SU-DHL-6 (cell line): ENCODE measurements around the gene NLRP3.
"Not testable (repeated sequence)": the region's sequence is repeated elsewhere in the genome, so short reads cannot be mapped to it uniquely, and the experiment has no call there.

Source experiments
- H2AFZ ChIP-seq: fragments of 200-600 bp; sonication (generic); 2 replicates; pipeline ENCODE4 v1.6.1; 2014; ENCODE audit warnings: low read depth, mild to moderate bottlenecking, moderate library complexity, mixed read lengths, antibody characterized with exemption, low read length; ENCODE audit not compliant: severe bottlenecking
- H3F3A ChIP-seq: fragments of 200-600 bp; shearing (Covaris generic); 2 replicates; pipeline ENCODE4 v1.6.0; 2016; ENCODE audit warnings: antibody characterized with exemption, mild to moderate bottlenecking; ENCODE audit not compliant: insufficient read depth
- H3K27ac ChIP-seq: fragments of 200-600 bp; sonication (generic); 2 replicates; pipeline ENCODE4 v1.5.1; 2016; ENCODE audit warnings: low read depth, mild to moderate bottlenecking, low read length, moderate library complexity, mixed read lengths
- H3K27me3 ChIP-seq: fragments of 200-600 bp; sonication (generic), shearing (Covaris generic); 2 replicates; pipeline ENCODE4 v1.6.0; 2014; ENCODE audit warnings: mild to moderate bottlenecking, low read length
- H3K36me3 ChIP-seq: fragments of 200-600 bp; sonication (generic); 2 replicates; pipeline ENCODE4 v1.6.1; 2014; ENCODE audit warnings: mild to moderate bottlenecking, low read length, mixed read lengths
- H3K4me2 ChIP-seq: fragments of 300-600, 200-600 bp; shearing (Covaris generic), sonication (generic); 2 replicates; pipeline ENCODE4 v1.6.0; 2014; ENCODE audit warnings: low read length, low read depth, mild to moderate bottlenecking; ENCODE audit not compliant: poor library complexity, severe bottlenecking
- H3K4me3 ChIP-seq: fragments of 200-600 bp; sonication (generic); 2 replicates; pipeline ENCODE4 v1.5.1; 2014; ENCODE audit warnings: antibody characterized with exemption, low read length, mild to moderate bottlenecking, mixed read lengths; ENCODE audit not compliant: insufficient read depth, poor library complexity, severe bottlenecking
- H3K79me2 ChIP-seq: fragments of 200-600 bp; sonication (generic); 2 replicates; pipeline ENCODE4 v1.6.1; 2014; ENCODE audit warnings: mild to moderate bottlenecking, low read length, moderate library complexity; ENCODE audit not compliant: insufficient read depth
- H3K9ac ChIP-seq: fragments of 200-600 bp; sonication (generic); 2 replicates; pipeline ENCODE4 v1.7.0; 2014; ENCODE audit warnings: mild to moderate bottlenecking, low read length
- H3K9me2 ChIP-seq: fragments of 200-600 bp; sonication (generic); replicated peaks from 2 replicates; pipeline ENCODE4 v1.6.1; 2014; ENCODE audit warnings: low read length; ENCODE audit not compliant: insufficient read depth
- H3K9me3 ChIP-seq: fragments of 200-600 bp; sonication (generic); 2 replicates; pipeline ENCODE4 v1.6.1; 2014; ENCODE audit warnings: low read length, mixed read lengths; ENCODE audit not compliant: insufficient read depth
- H4K20me1 ChIP-seq: fragments of 200-600 bp; sonication (generic); 2 replicates; pipeline ENCODE4 v1.6.1; 2014; ENCODE audit warnings: low read depth, mild to moderate bottlenecking, antibody characterized with exemption, low read length, moderate library complexity, mixed read lengths
- CTCF ChIP-seq: fragments of 200-600 bp; sonication (generic); IDR thresholded peaks from one replicate; pipeline ENCODE4 v1.5.1; 2017; ENCODE audit warnings: antibody characterized with exemption, mild to moderate bottlenecking, low read length, moderate library complexity; ENCODE audit not compliant: insufficient read depth, poor library complexity, severe bottlenecking
- EZH2phosphoT487 ChIP-seq: fragments of 200-600 bp; sonication (generic), shearing (Covaris generic); conservative IDR thresholded peaks from 2 replicates; pipeline ENCODE4 v1.6.1; 2018; ENCODE audit warnings: mild to moderate bottlenecking, antibody characterized with exemption, low read length, moderate library complexity, mixed read lengths

The NLRP3 gene

GRCh38 chr1:247472035-247472434, 56.1 kb downstream of the NLRP3 start:
- H3F3A ChIP-seq, result 0 out of 2 replicates have a peak, but pooled peaks cover 9% of the 10 kb centered on the region
- no peak overlapping the region for H3K9ac ChIP-seq
- peak overlapping the region; percentile 24 for H3K4me2 ChIP-seq
- H3K79me2 ChIP-seq, result no peaks in the 10 kb centered on the region
- H2AFZ ChIP-seq, result no peak overlapping the region
- H3K27me3 ChIP-seq, result no peaks in the 10 kb centered on the region
- no peaks in the 10 kb centered on the region for H4K20me1 ChIP-seq
- H3K27ac ChIP-seq, result peak overlapping the region; percentile 19; the same call in 1 of the 2 replicates
- no peaks in the 10 kb centered on the region for H3K36me3 ChIP-seq
- TF ChIP-seq EZH2phosphoT487 (no peak), CTCF (no peak)
- H3K9me3 ChIP-seq, result no peaks in the 10 kb centered on the region; the same call in 1 of the 2 replicates
- H3K4me3 ChIP-seq, result no peak overlapping the region
- no peaks in the 10 kb centered on the region for H3K9me2 ChIP-seq

DNA sequence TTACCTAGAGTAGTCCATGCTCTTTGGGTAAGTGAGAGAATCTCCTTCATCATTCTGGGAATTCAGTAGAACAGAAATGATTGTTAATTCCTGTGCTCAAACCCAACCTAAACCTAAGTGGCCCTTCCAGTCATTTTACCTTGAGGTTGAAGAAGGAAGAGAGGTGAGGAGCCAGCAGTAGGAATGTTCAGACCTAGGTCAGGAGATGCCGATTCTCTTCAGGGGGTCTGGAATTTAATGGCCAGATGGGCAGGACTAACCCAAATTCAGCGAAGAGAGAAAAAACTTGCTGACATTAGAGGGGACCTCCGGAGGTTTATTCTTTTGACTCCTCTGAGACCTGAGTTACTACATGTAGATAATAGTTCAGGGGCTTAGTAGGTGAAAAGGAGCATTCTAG, 58.4 kb downstream of the NLRP3 start:
- Histone ChIP-seq H3K79me2 (no peaks in the 10 kb centered on the region), H3F3A (0 out of 2 replicates have a peak, but pooled peaks cover 14% of the 10 kb centered on the region), H3K9me2 (no peaks in the 10 kb centered on the region), H3K9me3 (no peaks in the 10 kb centered on the region; the same call in 1 of the 2 replicates), H4K20me1 (no peaks in the 10 kb centered on the region), H3K4me2 (no peak overlapping the region), H3K27me3 (no peaks in the 10 kb centered on the region), H3K9ac (no peak overlapping the region), H2AFZ (no peak overlapping the region), H3K36me3 (no peaks in the 10 kb centered on the region), H3K27ac (no peak overlapping the region), H3K4me3 (no peak overlapping the region)
- no peak for TF ChIP-seq CTCF
- no peak for TF ChIP-seq EZH2phosphoT487

- no peaks in the 10 kb centered on the region; the same call in 1 of the 2 replicates for H3K9me3 ChIP-seq
- no peaks in the 10 kb centered on the region for H3K79me2 ChIP-seq
- 0 out of 2 replicates have a peak, but pooled peaks cover 14% of the 10 kb centered on the region for H3F3A ChIP-seq
- TF ChIP-seq CTCF (no peak), EZH2phosphoT487 (no peak)
- H3K27ac ChIP-seq, result peak overlapping the region; percentile 95
- peak overlapping the region; percentile 46 for H3K9ac ChIP-seq
- H3K36me3 ChIP-seq, result no peaks in the 10 kb centered on the region
- H4K20me1 ChIP-seq, result no peaks in the 10 kb centered on the region
- no peaks in the 10 kb centered on the region for H3K27me3 ChIP-seq
- no peak overlapping the region for H2AFZ ChIP-seq
- peak overlapping the region; percentile 23 for H3K4me3 ChIP-seq
- no peaks in the 10 kb centered on the region for H3K9me2 ChIP-seq
- H3K4me2 ChIP-seq, result peak overlapping the region; percentile 59
Measured at GRCh38 chr1:247475793-247476192, 59.8 kb downstream of the NLRP3 start.

DNA sequence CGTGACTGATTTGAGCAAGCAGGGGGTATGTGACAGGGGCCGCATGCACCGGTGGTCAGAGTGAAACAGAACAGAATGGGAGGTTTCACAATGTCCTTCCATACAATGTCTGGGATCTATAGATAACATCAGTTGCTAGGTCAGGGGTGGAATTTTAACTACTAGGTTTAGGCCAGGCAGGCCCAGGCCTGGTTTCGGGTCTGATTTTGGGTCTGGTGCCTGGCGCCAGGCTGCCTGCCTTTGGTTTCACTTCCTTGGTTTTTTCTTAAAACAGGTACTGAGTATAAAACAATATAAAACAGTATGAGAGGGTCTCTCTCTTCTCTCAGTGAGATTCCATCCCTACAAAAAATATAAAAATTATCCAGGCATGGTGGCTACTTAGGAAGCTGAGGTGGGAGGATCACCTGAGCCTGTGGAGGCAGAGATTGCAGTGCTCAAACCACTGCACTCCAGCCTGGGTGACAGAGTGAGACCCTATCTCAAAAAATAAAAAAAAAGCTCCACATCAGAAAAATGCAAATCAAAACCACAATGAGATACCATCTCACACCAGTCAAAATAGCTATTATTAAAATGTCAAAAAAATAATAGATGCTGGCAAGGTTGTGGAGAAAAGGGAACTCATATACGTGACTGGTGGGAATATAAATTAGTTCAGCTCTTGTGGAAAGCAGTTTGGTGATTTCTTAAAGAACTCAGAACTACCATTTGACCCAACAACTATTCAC, 60.5 kb downstream of the NLRP3 start:
- not testable (repeated sequence) for H3K79me2 ChIP-seq, H3K9me2 ChIP-seq, H3K27me3 ChIP-seq, H2AFZ ChIP-seq, H4K20me1 ChIP-seq, H3K36me3 ChIP-seq, H3K9me3 ChIP-seq
- peak overlapping the region; percentile 59 for H3K4me2 ChIP-seq
- peak overlapping the region; percentile 28 for H3K4me3 ChIP-seq
- 0 out of 2 replicates have a peak, but pooled peaks cover 14% of the 10 kb centered on the region for H3F3A ChIP-seq
- H3K9ac ChIP-seq, result peak overlapping the region; percentile 46; the same call in 1 of the 2 replicates
- H3K27ac ChIP-seq, result peak overlapping the region; percentile 95
